Measurements from ENCODE around the gene TFCP2.

DNA sequence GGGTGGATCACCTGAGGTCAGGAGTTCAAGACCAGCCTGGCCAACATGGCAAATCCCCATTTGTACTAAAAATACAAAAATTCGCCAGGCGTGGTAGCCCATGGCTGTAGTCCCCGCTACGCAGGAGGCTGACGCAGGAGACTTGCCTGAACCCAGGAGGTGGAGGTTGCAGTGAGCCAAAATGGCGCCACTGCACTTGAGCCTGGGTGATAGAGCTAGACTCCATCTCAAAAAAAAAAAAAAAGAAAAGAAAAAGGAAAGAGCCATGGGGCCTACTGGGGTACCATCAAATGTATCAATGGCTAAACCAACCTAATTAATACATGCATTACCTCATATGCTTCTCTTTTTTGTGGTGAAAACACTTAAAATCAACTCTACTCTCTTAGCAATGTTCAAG lies 10.7 kb downstream of the TFCP2 start:
- no peak for TF ChIP-seq POLR2AphosphoS5 (IDR thresholded peaks at IDR 0.05)
- TF ChIP-seq POLR2A (IDR thresholded peaks at IDR 0.05), result no peak
- TF ChIP-seq, protein P1, sequence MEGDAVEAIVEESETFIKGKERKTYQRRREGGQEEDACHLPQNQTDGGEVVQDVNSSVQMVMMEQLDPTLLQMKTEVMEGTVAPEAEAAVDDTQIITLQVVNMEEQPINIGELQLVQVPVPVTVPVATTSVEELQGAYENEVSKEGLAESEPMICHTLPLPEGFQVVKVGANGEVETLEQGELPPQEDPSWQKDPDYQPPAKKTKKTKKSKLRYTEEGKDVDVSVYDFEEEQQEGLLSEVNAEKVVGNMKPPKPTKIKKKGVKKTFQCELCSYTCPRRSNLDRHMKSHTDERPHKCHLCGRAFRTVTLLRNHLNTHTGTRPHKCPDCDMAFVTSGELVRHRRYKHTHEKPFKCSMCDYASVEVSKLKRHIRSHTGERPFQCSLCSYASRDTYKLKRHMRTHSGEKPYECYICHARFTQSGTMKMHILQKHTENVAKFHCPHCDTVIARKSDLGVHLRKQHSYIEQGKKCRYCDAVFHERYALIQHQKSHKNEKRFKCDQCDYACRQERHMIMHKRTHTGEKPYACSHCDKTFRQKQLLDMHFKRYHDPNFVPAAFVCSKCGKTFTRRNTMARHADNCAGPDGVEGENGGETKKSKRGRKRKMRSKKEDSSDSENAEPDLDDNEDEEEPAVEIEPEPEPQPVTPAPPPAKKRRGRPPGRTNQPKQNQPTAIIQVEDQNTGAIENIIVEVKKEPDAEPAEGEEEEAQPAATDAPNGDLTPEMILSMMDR (IDR thresholded peaks at IDR 0.05), result no peak
- no peak for TF ChIP-seq EP300 (IDR thresholded peaks at IDR 0.05)
